ENCODE measurements around the gene PKD2L1. TPM values are rescaled to one million over a fixed set of nuclear protein-coding genes. Genes with fewer than 3 reads are reported as not detected.

Gene PKD2L1
- total and polyA plus RNA-seq, 9 of the 15 experiments (the other 6 are each of a cell fraction or from before 2014, with no cell fraction given): not detected

GRCh38 chr10:100370714-100371481 lies 40.9 kb upstream of the PKD2L1 start (continued):
- TF ChIP-seq MGA (IDR thresholded peaks at IDR 0.05) (0 out of 2 replicates have a peak, but pooled peaks have one; percentile 39), PRDM10 (IDR thresholded peaks at IDR 0.05; ENCODE audit: partially characterized antibody) (peak; percentile 33), SUPT5H (IDR thresholded peaks at IDR 0.05) (0 out of 2 replicates have a peak, but pooled peaks have one; percentile 24), ZSCAN29 (IDR thresholded peaks at IDR 0.05) (no peak), ZC3H4 (CRISPR knock-in tag; IDR thresholded peaks at IDR 0.05; ENCODE audit: borderline replicate concordance) (no peak), CCNT2 (IDR thresholded peaks at IDR 0.05; ENCODE audit: borderline replicate concordance, extremely low read depth, insufficient read length, low read depth, low read length) (peak; percentile 22)
